ENCODE results near the gene RSKR. TPM values are rescaled to one million over a fixed set of nuclear protein-coding genes. Genes with fewer than 3 reads are reported as not detected.

RSKR gene
- total and polyA plus RNA-seq, 7 donors: 0.23 to 6.9 (median 3.4) TPM; not detected in 1

GRCh38 chr17:28567604-28568003 is 46.4 kb downstream of the RSKR start:
- H3K27me3 ChIP-seq: no peaks in the 10 kb centered on the region
- no peak overlapping the region for H3K4me3 ChIP-seq
- intact Hi-C loops (cut with DNase I): no loop called here
- no peaks in the 10 kb centered on the region for H3K9me3 ChIP-seq
- H3K27ac ChIP-seq: no peak overlapping the region
- peaks cover 5 to 31% (median 12%) of the 10 kb centered on the region in 4 donors for H3K36me3 ChIP-seq
- WGBS, 2 donors: 74 to 89% methylated on average over 3 of the region's 3 CpGs
- H3K4me1 ChIP-seq: peaks cover 0 to 31% (median 19%) of the 10 kb centered on the region in 4 donors
- DNase-seq: no peak
- TF ChIP-seq POLR2A (IDR thresholded peaks at IDR 0.05): no peak
- TF ChIP-seq EP300 (IDR thresholded peaks at IDR 0.05): no peak
- no peak for TF ChIP-seq CTCF (IDR thresholded peaks at IDR 0.05)
- TF ChIP-seq POLR2AphosphoS5 (IDR thresholded peaks at IDR 0.05): no peak

- Histone ChIP-seq H3K9me3 (no peaks in the 10 kb centered on the region), H3K27me3 (no peaks in the 10 kb centered on the region), H3K36me3 (peaks cover 17 to 71% (median 28%) of the 10 kb centered on the region in 4 donors), H3K27ac (no peak overlapping the region), H3K4me3 (no peak overlapping the region), H3K4me1 (peaks cover 0 to 7% (median 0%) of the 10 kb centered on the region in 4 donors)
- 96 to 97% methylated on average over 3 of the region's 3 CpGs for WGBS, 2 donors
- TF ChIP-seq POLR2A (IDR thresholded peaks at IDR 0.05) (no peak), CTCF (IDR thresholded peaks at IDR 0.05) (no peak), EP300 (IDR thresholded peaks at IDR 0.05) (no peak), POLR2AphosphoS5 (IDR thresholded peaks at IDR 0.05) (no peak)
- no peak for DNase-seq
- intact Hi-C loops (cut with DNase I): no loop called here
Measured at GRCh38 chr17:28563475-28563874, 50.5 kb downstream of the RSKR start.

Other genes starting within 250 kb of the RSKR start
- gene SEBOX, start 249.0 kb downstream of the RSKR start, total RNA-seq: not detected
- gene SEBOX, start 249.0 kb downstream of the RSKR start, polyA plus RNA-seq: not detected
- 1 to 10 TPM in 1 of 4 donors, under 1 TPM in 3; 0.16 to 1.9 (median 0.38) TPM for gene VTN, start 243.9 kb downstream of the RSKR start, total RNA-seq
- under 1 TPM in 2 of 3 donors, not detected in 1; 0.45 to 0.60 TPM for gene VTN, start 243.9 kb downstream of the RSKR start, polyA plus RNA-seq
- 10 to 100 TPM in 2 of 4 donors, 1 to 10 TPM in 2; 7.7 to 13.3 (median 10.1) TPM for gene SARM1, start 242.5 kb downstream of the RSKR start, total RNA-seq
- gene SARM1, start 242.5 kb downstream of the RSKR start, polyA plus RNA-seq: 10 to 100 TPM in 1 of 3 donors, 1 to 10 TPM in 2; 3.5 to 10.2 (median 6.0) TPM
- gene SLC46A1, start 208.0 kb downstream of the RSKR start, total RNA-seq: 1 to 10 TPM; 2.7 to 8.6 (median 5.1) TPM
- gene SLC46A1, start 208.0 kb downstream of the RSKR start, polyA plus RNA-seq: 1 to 10 TPM; 4.1 to 7.6 (median 4.2) TPM
- gene SLC13A2, start 140.5 kb downstream of the RSKR start, total RNA-seq: under 1 TPM in 1 of 4 donors, not detected in 3; under 0.01 TPM
- 10 to 100 TPM in 2 of 3 donors, 1 to 10 TPM in 1; 8.4 to 29.1 (median 11.4) TPM for gene SLC13A2, start 140.5 kb downstream of the RSKR start, polyA plus RNA-seq
- not detected for gene FOXN1, start 107.8 kb downstream of the RSKR start, total RNA-seq
- under 1 TPM; 0.23 to 0.60 (median 0.38) TPM for gene FOXN1, start 107.8 kb downstream of the RSKR start, polyA plus RNA-seq
- 10 to 100 TPM; 20.7 to 25.8 (median 23.6) TPM for gene UNC119, start 61.6 kb downstream of the RSKR start, total RNA-seq
- 10 to 100 TPM; 23.4 to 35.8 (median 31.2) TPM for gene UNC119, start 61.6 kb downstream of the RSKR start, polyA plus RNA-seq
- gene PIGS, start 42.7 kb downstream of the RSKR start, total RNA-seq: 10 to 100 TPM; 17.2 to 42.5 (median 36.7) TPM
- 10 to 100 TPM; 19.2 to 66.3 (median 27.0) TPM for gene PIGS, start 42.7 kb downstream of the RSKR start, polyA plus RNA-seq
- 10 to 100 TPM; 10.2 to 30.0 (median 24.9) TPM for gene ALDOC, start 37.3 kb downstream of the RSKR start, total RNA-seq
- gene ALDOC, start 37.3 kb downstream of the RSKR start, polyA plus RNA-seq: 10 to 100 TPM; 28.8 to 43.3 (median 38.4) TPM
- 1 to 10 TPM in 3 of 4 donors, under 1 TPM in 1; 0.33 to 3.9 (median 1.6) TPM for gene SPAG5, start 15.2 kb downstream of the RSKR start, total RNA-seq
- gene SPAG5, start 15.2 kb downstream of the RSKR start, polyA plus RNA-seq: 10 to 100 TPM in 2 of 3 donors, 1 to 10 TPM in 1; 6.6 to 35.2 (median 12.9) TPM
- gene BLTP2, start 31.0 kb upstream of the RSKR start, total RNA-seq: 10 to 100 TPM; 71.0 to 84.5 (median 80.3) TPM
- gene BLTP2, start 31.0 kb upstream of the RSKR start, polyA plus RNA-seq: 10 to 100 TPM; 10.2 to 55.1 (median 17.6) TPM
- gene SDF2, start 47.7 kb upstream of the RSKR start, total RNA-seq: 10 to 100 TPM; 41.8 to 61.8 (median 48.1) TPM
- gene SDF2, start 47.7 kb upstream of the RSKR start, polyA plus RNA-seq: 10 to 100 TPM; 46.2 to 55.0 (median 51.0) TPM
- gene SUPT6H, start 48.0 kb upstream of the RSKR start, total RNA-seq: 10 to 100 TPM; 49.0 to 75.6 (median 58.9) TPM
- gene SUPT6H, start 48.0 kb upstream of the RSKR start, polyA plus RNA-seq: 10 to 100 TPM; 12.0 to 39.3 (median 14.1) TPM
- gene PROCA1, start 97.7 kb upstream of the RSKR start, total RNA-seq: 1 to 10 TPM in 2 of 4 donors, under 1 TPM in 1, not detected in 1; 0.54 to 1.4 (median 1.3) TPM
- gene PROCA1, start 97.7 kb upstream of the RSKR start, polyA plus RNA-seq: 1 to 10 TPM in 1 of 3 donors, under 1 TPM in 2; 0.60 to 2.3 (median 0.92) TPM
- gene RAB34, start 103.7 kb upstream of the RSKR start, total RNA-seq: 100 to 1,000 TPM; 146 to 205 (median 167) TPM
- gene RAB34, start 103.7 kb upstream of the RSKR start, polyA plus RNA-seq: 10 to 100 TPM; 16.6 to 39.0 (median 33.1) TPM
- gene RPL23A, start 105.8 kb upstream of the RSKR start, total RNA-seq: 100 to 1,000 TPM; 491 to 937 (median 695) TPM
- gene RPL23A, start 105.8 kb upstream of the RSKR start, polyA plus RNA-seq: 1,000 to 10,000 TPM; 1,420 to 1,929 (median 1,826) TPM
- gene TLCD1, start 112.0 kb upstream of the RSKR start, total RNA-seq: under 1 TPM in 2 of 4 donors, not detected in 2; 0.66 to 0.71 TPM
- 10 to 100 TPM in 1 of 3 donors, 1 to 10 TPM in 2; 2.1 to 14.2 (median 3.0) TPM for gene TLCD1, start 112.0 kb upstream of the RSKR start, polyA plus RNA-seq
- 1 to 10 TPM in 2 of 4 donors, under 1 TPM in 2; 0.16 to 2.8 (median 0.74) TPM for gene NEK8, start 114.6 kb upstream of the RSKR start, total RNA-seq
- 1 to 10 TPM; 1.6 to 6.3 (median 1.8) TPM for gene NEK8, start 114.6 kb upstream of the RSKR start, polyA plus RNA-seq
- 10 to 100 TPM in 1 of 4 donors, 1 to 10 TPM in 3; 3.9 to 11.6 (median 5.1) TPM for gene TRAF4, start 129.8 kb upstream of the RSKR start, total RNA-seq
- gene TRAF4, start 129.8 kb upstream of the RSKR start, polyA plus RNA-seq: 10 to 100 TPM; 59.6 to 94.1 (median 72.1) TPM
- 10 to 100 TPM in 1 of 4 donors, 1 to 10 TPM in 3; 5.0 to 11.9 (median 7.2) TPM for gene FAM222B, start 228.6 kb upstream of the RSKR start, total RNA-seq
- gene FAM222B, start 228.6 kb upstream of the RSKR start, polyA plus RNA-seq: 10 to 100 TPM; 15.3 to 16.2 (median 15.6) TPM
- gene ERAL1, start 240.8 kb upstream of the RSKR start, total RNA-seq: 10 to 100 TPM; 20.2 to 41.9 (median 30.3) TPM
- gene ERAL1, start 240.8 kb upstream of the RSKR start, polyA plus RNA-seq: 10 to 100 TPM; 27.0 to 43.2 (median 41.7) TPM